ENCODE results near the gene AGBL4.

AGBL4 gene

GRCh38 chr1:48548985-48549384 lies 1474.8 kb downstream of the AGBL4 start:
- TF ChIP-seq CTCF (IDR thresholded peaks at IDR 0.05; ENCODE audit: borderline replicate concordance, insufficient read depth, low read depth, low read length), result no peak
- H3K4me3 ChIP-seq (ENCODE audit: low read depth, low read length), result no peak overlapping the region

GRCh38 chr1:48547561-48548220 lies 1476.1 kb downstream of the AGBL4 start:
- H3K4me3 ChIP-seq (ENCODE audit: low read depth, low read length), result no peak overlapping the region

GRCh38 chr1:48543854-48544253 lies 1479.9 kb downstream of the AGBL4 start:
- no peak overlapping the region for H3K4me3 ChIP-seq (ENCODE audit: low read depth, low read length)
- no peak for TF ChIP-seq CTCF (IDR thresholded peaks at IDR 0.05; ENCODE audit: borderline replicate concordance, insufficient read depth, low read depth, low read length)

More at GRCh38 chr1:48547561-48548220, 1476.1 kb downstream of the AGBL4 start:
- TF ChIP-seq CTCF (IDR thresholded peaks at IDR 0.05; ENCODE audit: borderline replicate concordance, insufficient read depth, low read depth, low read length), result no peak

GRCh38 chr1:48540587-48540986 lies 1483.2 kb downstream of the AGBL4 start:
- no peak for TF ChIP-seq CTCF (IDR thresholded peaks at IDR 0.05; ENCODE audit: borderline replicate concordance, insufficient read depth, low read depth, low read length)
- H3K4me3 ChIP-seq (ENCODE audit: low read depth, low read length), result no peak overlapping the region

- no peak overlapping the region for H3K4me3 ChIP-seq (ENCODE audit: low read depth, low read length)
- no peak for TF ChIP-seq CTCF (IDR thresholded peaks at IDR 0.05; ENCODE audit: borderline replicate concordance, insufficient read depth, low read depth, low read length)
Observed at GRCh38 chr1:48536477-48536876, 1487.3 kb downstream of the AGBL4 start.

GRCh38 chr1:48532976-48533375 lies 1490.8 kb downstream of the AGBL4 start:
- TF ChIP-seq CTCF (IDR thresholded peaks at IDR 0.05; ENCODE audit: borderline replicate concordance, insufficient read depth, low read depth, low read length), result no peak
- H3K4me3 ChIP-seq (ENCODE audit: low read depth, low read length), result no peak overlapping the region

GRCh38 chr1:48530727-48531351 lies 1492.9 kb downstream of the AGBL4 start:
- H3K4me3 ChIP-seq (ENCODE audit: low read depth, low read length), result no peak overlapping the region
- TF ChIP-seq CTCF (IDR thresholded peaks at IDR 0.05; ENCODE audit: borderline replicate concordance, insufficient read depth, low read depth, low read length), result peak; percentile 83
